DMS53 (cell line): ENCODE measurements around the gene SHISA7.
A peak's percentile ranks its signal among the peaks of the same experiment; 100 is the strongest.

ENCODE experiments used
- DNase-seq: peaks from one replicate; lab custom pipeline; 2025; lab: John Stamatoyannopoulos, UW

The SHISA7 gene

GRCh38 chr19:55443045-55443823, at the start of gene SHISA7:
SHISA7 (minus strand) TSS chr19:55443300; CDS start chr19:55442863, 437 bp downstream.
- peak; percentile 54 for DNase-seq

GRCh38 chr19:55492362-55492944, 49.4 kb upstream of the SHISA7 start:
- peak; percentile 74 for DNase-seq

GRCh38 chr19:55491546-55492360, 48.7 kb upstream of the SHISA7 start:
- no peak for DNase-seq

GRCh38 chr19:55490478-55491432, 47.7 kb upstream of the SHISA7 start:
- no peak for DNase-seq

- no peak for DNase-seq
Observed at GRCh38 chr19:55489711-55490477, 46.8 kb upstream of the SHISA7 start.

GRCh38 chr19:55488986-55489710, 46.0 kb upstream of the SHISA7 start:
- DNase-seq, result no peak

GRCh38 chr19:55487924-55488687, 45.0 kb upstream of the SHISA7 start, which contains the start of gene SSC5D:
SSC5D (plus strand) TSS chr19:55488436; CDS start chr19:55488590, 154 bp downstream.
- peak; percentile 50 for DNase-seq

- peak; percentile 74 for DNase-seq
Observed at GRCh38 chr19:55486971-55487923, 44.1 kb upstream of the SHISA7 start.

- peak; percentile 70 for DNase-seq
Observed at GRCh38 chr19:55486043-55486970, 43.2 kb upstream of the SHISA7 start.

GRCh38 chr19:55485439-55486011, 42.4 kb upstream of the SHISA7 start:
- DNase-seq, result peak; percentile 44

GRCh38 chr19:55484593-55485438, 41.7 kb upstream of the SHISA7 start, which contains the start of gene NAT14:
NAT14 (plus strand) TSS chr19:55485188; CDS start chr19:55485709, 521 bp downstream.
- peak; percentile 87 for DNase-seq

GRCh38 chr19:55483706-55484592, 40.8 kb upstream of the SHISA7 start:
- no peak for DNase-seq

- no peak for DNase-seq
Observed at GRCh38 chr19:55482967-55483705, 40.0 kb upstream of the SHISA7 start.
